Colon (tissue), 2 donors: Measurements from ENCODE around the gene ADAP1.
A peak's percentile ranks its signal among the peaks of the same experiment; 100 is the strongest.

Source experiments
- FAIRE-seq: peaks from 2 replicates; lab custom pipeline; 2012; peaks lifted over from hg19 to GRCh38; lab: Jason Lieb, UNC
- donor health status: control.
- donor health status: control.

ADAP1 gene

DNA sequence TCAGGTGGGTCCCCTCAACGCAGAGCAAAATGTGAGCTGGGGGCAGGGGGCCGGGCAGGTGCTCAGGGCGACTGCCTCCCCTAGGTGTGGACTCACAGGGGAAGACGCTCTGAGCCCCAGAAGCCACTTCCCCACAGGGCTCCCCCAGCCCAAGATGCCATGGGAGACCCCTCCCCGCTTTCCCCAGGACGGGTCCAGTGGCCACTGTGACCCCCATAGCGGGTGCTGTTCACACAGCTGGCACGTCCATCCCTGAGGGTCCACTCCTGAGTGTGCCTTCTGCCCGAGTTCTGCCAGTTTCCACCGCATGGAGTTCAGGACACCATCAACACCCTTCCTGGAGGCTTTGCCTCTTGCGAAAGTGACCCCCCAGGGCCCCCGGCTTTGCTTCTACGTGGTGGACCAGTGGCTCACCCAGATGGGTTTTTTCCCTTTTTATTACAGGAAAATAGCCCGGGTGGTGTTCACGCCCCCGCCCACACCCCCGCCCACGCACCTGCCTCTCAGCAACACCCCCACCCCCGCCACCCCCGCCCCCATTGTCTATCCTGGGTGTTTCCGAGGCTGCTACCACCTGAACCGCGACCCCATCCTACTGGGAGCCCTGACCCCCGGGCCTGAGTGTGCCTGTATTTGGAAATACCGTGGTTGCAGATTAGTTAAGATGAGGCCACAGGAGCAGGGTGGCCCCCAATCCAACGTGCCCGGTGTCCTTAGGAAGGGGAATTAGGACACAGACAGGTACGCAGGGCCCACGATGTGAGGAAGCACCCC lies 32.0 kb downstream of the ADAP1 start:
- no peak for FAIRE-seq

GRCh38 chr7:921581-922333 lies 32.7 kb downstream of the ADAP1 start:
- FAIRE-seq, result no peak

GRCh38 chr7:921071-921461 lies 33.4 kb downstream of the ADAP1 start:
- no peak for FAIRE-seq

- FAIRE-seq, result no peak
Observed at GRCh38 chr7:920351-921070, 34.0 kb downstream of the ADAP1 start.

DNA sequence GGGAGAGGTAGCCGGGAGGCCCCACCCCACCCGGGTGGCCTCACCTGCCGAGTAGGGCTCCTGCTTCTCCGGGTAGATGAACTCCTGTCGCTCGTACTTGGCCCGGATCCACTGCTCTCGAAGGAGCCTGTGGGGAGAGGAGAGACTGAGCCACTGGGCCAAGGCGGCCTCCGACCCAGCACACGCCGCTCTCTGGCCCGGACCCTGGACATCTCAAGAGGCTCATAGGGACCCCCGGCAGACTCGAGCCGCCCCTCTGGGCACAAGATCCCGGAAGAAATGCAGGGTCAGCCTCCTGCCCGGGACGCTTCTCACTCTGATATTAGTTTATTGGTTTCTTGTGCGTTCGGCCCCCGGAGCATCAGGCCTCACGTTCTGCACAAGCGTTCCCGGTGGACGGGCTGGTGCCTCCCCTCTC lies 34.5 kb downstream of the ADAP1 start:
- FAIRE-seq, result no peak

GRCh38 chr7:919114-919442 lies 35.4 kb downstream of the ADAP1 start:
- no peak for FAIRE-seq

- FAIRE-seq, result no peak
Observed at GRCh38 chr7:918441-919113, 35.9 kb downstream of the ADAP1 start.

DNA sequence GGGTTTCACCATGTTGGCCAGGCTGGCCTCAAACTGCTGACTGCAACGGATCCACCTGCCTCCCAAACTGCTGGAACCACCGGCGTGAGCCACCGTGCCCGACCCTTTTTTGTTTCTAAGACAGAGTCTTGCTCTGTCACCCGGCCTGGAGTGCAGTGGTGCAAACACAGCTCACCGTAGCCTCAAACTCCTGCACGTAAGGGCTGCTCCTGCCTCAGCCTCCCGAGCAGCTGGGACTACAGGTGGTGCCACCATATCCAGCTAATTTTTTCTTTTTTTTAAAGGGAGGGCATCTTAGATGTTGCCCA lies 36.4 kb downstream of the ADAP1 start:
- no peak for FAIRE-seq

DNA sequence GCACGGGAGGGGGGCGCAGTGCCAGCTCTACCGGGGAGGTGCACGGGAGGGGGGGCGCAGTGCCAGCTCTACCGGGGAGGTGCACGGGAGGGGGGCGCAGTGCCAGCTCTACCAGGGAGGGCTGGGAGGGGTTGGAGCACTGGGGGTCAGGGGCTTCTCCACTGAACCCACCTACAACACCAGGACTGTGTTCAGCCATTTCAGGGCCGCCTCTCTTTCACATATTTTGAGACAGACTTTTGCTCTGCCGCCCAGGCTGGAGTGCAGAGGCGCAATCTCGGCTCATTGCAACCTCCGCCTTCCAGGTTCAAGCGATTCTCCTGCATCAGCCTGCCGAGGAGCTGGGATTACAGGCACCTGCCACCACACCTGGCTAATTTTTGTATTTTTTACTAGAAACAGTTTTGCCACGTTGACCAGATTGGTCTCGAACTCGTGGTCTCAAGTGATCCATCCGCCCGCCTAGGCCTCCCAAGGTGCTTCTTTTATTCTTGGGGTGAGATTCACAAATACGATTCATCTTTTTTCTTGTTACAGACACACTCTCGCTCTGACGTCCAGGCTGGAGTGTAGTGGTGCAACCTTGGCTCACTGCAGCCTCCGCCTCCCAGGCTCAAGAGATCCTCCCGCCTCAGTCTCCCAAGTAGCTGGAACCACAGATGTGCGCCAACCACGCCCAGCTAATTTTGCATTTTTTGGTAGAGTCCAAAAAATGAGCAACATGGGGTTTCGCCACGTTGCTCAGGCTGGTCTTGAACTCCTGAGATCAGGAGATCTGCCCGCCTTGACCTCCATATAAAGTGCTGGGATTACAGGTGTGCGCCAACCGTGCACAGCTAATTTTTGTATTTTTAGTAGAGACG lies 37.0 kb downstream of the ADAP1 start:
- no peak for FAIRE-seq

GRCh38 chr7:916291-916941 lies 38.1 kb downstream of the ADAP1 start:
- no peak for FAIRE-seq

DNA sequence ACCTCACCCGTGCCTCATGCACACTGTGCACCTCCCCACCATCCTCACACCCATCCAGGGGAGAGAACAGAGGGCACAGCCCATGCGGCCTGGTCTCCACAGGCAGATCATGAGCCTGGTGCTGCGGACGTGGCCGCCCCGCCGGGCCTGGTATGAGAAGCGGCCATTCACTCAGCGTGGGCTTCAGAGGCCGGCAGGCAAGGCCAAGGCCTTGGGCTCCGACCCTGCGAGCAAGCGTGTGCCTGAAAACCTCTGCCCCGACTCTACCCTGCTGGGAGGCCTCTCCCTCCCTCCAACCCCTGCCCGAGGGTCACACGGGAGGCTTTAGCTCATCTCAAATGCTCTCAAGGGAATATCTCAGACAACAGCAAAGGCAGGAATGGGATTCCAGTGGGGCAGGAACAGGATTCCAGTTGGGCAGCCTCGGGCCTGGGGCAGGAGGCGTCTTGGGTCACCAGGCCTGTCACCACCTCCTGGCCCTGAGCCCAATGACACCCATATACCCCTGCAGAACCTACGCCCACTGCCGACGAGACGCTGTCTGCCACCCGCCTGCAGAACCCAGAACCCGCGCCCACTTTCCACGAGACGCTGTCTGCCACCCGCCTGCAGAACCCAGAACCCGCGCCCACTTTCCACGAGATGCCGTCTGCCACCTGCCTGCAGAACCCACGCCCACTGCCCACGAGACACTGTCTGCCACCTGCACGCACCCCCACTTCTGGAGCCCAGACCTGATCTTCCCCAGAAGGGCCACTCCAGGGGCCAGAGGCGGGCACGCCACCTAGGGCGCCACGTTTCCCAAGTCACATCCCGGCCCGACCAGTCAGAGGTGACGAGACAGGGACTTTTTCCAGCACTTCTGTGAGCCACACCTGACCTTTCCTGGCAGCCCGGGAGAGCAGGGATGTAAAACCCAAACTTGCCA lies 38.9 kb downstream of the ADAP1 start:
- no peak for FAIRE-seq

- no peak for FAIRE-seq
Observed at GRCh38 chr7:914521-915194, 39.8 kb downstream of the ADAP1 start.

GRCh38 chr7:913736-914520 lies 40.6 kb downstream of the ADAP1 start:
- FAIRE-seq, result peak; percentile 61

DNA sequence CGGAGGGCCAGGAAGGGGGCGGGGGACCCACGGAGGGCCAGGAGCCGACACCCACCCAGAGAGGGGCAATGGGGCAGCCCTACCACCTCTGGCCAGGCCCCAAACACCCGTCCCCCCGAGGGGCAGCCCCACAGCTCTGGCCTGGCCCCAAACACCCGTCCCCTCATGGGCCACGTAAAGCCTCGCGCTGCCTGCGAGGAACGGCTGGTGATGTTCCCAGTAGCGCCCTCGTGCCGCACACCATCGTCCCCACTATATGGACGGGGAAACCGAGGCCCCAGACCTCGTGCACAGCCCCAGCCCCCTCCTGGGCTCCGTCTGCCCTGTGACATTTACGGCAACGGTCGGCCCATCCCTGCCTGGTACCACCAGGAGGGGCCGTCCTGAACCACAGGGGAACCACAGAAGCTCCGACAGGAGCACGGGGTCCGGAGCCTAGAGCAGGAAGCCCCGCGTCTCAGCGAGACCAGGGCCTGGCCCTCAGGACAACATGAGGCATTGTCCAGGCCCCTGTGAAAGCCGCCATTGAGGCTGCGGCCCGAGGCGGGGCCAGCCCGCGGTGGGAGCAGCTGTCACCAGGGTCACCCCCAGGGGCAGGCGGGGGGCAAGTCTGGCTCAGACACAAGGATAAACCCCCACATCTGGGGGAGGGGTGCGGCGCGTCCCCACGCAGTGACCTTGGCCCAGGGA lies 42.5 kb downstream of the ADAP1 start:
- FAIRE-seq, result no peak

DNA sequence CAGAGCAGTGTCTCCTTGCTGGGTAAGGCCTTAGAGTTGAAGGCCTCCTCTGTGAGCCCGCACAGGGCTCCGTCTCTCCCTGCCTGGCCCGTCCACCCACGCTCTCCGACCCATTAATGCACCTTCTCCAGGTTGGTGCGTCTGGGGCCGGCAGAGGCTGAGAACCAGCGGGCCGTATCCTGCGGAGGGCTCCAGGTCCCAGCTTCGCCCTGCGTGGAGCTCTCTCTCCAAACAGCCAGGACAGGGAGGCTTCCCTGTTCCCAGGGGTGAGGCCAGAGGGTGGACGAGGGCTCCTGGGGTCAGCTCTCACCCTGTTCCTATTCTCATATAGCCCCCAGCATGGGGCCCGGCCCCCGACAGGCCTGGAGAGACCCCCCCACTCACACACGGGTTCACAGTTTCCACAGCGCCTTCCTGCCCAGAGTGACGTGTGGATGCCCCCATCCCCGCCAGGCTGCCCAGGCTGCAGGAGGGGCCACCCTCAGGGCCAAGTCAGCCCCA lies 43.5 kb downstream of the ADAP1 start:
- no peak for FAIRE-seq

GRCh38 chr7:910441-910861 lies 44.0 kb downstream of the ADAP1 start:
- no peak for FAIRE-seq

- FAIRE-seq, result no peak
Observed at GRCh38 chr7:909358-910329, 44.8 kb downstream of the ADAP1 start.
